Small intestine (tissue), 7 donors: ENCODE measurements around the gene DTNA. TPM values are rescaled to one million over a fixed set of nuclear protein-coding genes. Genes with fewer than 3 reads are reported as not detected.
A peak's percentile ranks its signal among the peaks of the same experiment; 100 is the strongest.

ENCODE experiments used
- DNase-seq, 2 donors: peaks; one replicate each; pipeline versions ENCODE4 v3.0.0 to v3.0.0-alpha.2; 2013
- FAIRE-seq: peaks from 2 replicates; lab custom pipeline; 2012; peaks lifted over from hg19 to GRCh38; lab: Jason Lieb, UNC
- H3K27ac ChIP-seq, 3 donors: one replicate each; pipeline ENCODE4 v1.5.1; 2013; ENCODE audit warnings: low read length in 2 of 3, mild to moderate bottlenecking in 2 of 3, control low read depth in 1 of 3, inconsistent platforms in 1 of 3, low read depth in 1 of 3, moderate library complexity in 1 of 3
- H3K27me3 ChIP-seq, 3 donors: one replicate each; pipeline ENCODE4 v1.6.1; 2013; ENCODE audit warnings: low read length in 3 of 3, inconsistent platforms in 1 of 3; ENCODE audit not compliant: control insufficient read depth in 3 of 3, insufficient read depth in 3 of 3
- H3K36me3 ChIP-seq, 3 donors: one replicate each; pipeline ENCODE4 v1.6.1; 2013; ENCODE audit warnings: low read length in 3 of 3, inconsistent platforms in 1 of 3, low read depth in 1 of 3, mild to moderate bottlenecking in 1 of 3, moderate library complexity in 1 of 3; ENCODE audit not compliant: control insufficient read depth in 3 of 3, insufficient read depth in 2 of 3
- H3K4me1 ChIP-seq, 3 donors: one replicate each; pipeline ENCODE4 v1.6.1; 2013; ENCODE audit warnings: low read length in 2 of 3, inconsistent platforms in 1 of 3, low read depth in 1 of 3, mild to moderate bottlenecking in 1 of 3, moderate library complexity in 1 of 3; ENCODE audit not compliant: control insufficient read depth in 3 of 3, insufficient read depth in 2 of 3
- H3K4me3 ChIP-seq, 3 donors: one replicate each; pipeline ENCODE4 v1.5.1; 2013; ENCODE audit warnings: low read length in 3 of 3, control low read depth in 1 of 3, inconsistent platforms in 1 of 3, low read depth in 1 of 3, mild to moderate bottlenecking in 1 of 3, moderate library complexity in 1 of 3
- H3K9me3 ChIP-seq, 2 donors: one replicate each; pipeline ENCODE4 v1.6.1; 2013; ENCODE audit warnings: low read depth in 1 of 2, low read length in 1 of 2; ENCODE audit not compliant: control insufficient read depth in 2 of 2, insufficient read depth in 1 of 2
- WGBS, 3 donors: extraction: QIAGEN DNeasy Blood & Tissue Kit; methylation state at CpG; one replicate each; pipeline ENCODE4 v1.1.7; 2013; 5-methylcytosine and 5-hydroxymethylcytosine counted together
- polyA plus RNA-seq, 4 donors: library from polyadenylated mRNA; stranded (reverse) in 3 of 4; unstranded in 1 of 4; fragments of 200-250 nt in 3 of 4; fragments of 120-200 nt in 1 of 4; gene quantifications; one replicate each; pipeline versions ENCODE4 v1.2.1 to v1.2.3, GENCODE V29; 2013
- donor health status: healthy with polysubstance abuse.
- donor health status: control.
- donor health status: control.
- donor health status: Bipolar disorder and iron deficiency.
- donor health status: healthy.

The DTNA gene
- polyA plus RNA-seq, 4 donors = 0.45 to 24.3 (median 5.6) TPM

- Histone ChIP-seq H3K36me3 (no peaks in the 10 kb centered on the region), H3K27ac (no peak overlapping the region), H3K4me3 (no peak overlapping the region), H3K27me3 (no peaks in the 10 kb centered on the region), H3K4me1 (no peaks in the 10 kb centered on the region), H3K9me3 (no peaks in the 10 kb centered on the region)
- DNase-seq = no peak
- FAIRE-seq = no peak
Measured at GRCh38 chr18:34805878-34806351, 95.8 kb downstream of the DTNA start.

- DNase-seq (no peak), FAIRE-seq (no peak)
- no peaks in the 10 kb centered on the region for H3K9me3 ChIP-seq
- no peaks in the 10 kb centered on the region for H3K4me1 ChIP-seq
- WGBS, 3 donors = 58 to 76% (median 60%) methylated on average over 3 of the region's 3 CpGs
- H3K27ac ChIP-seq = no peak overlapping the region
- H3K4me3 ChIP-seq = no peak overlapping the region
- H3K36me3 ChIP-seq = no peaks in the 10 kb centered on the region
- no peaks in the 10 kb centered on the region for H3K27me3 ChIP-seq
Measured at GRCh38 chr18:34806527-34806926, 96.4 kb downstream of the DTNA start.

- DNase-seq (no peak), FAIRE-seq (no peak)
- Histone ChIP-seq H3K9me3 (no peaks in the 10 kb centered on the region), H3K4me3 (no peak overlapping the region), H3K4me1 (no peaks in the 10 kb centered on the region), H3K36me3 (no peaks in the 10 kb centered on the region), H3K27me3 (no peaks in the 10 kb centered on the region), H3K27ac (no peak overlapping the region)
- 84 to 90% (median 84%) methylated on average over 2 of the region's 2 CpGs for WGBS, 3 donors
Measured at GRCh38 chr18:34807106-34807796, 97.2 kb downstream of the DTNA start.

- Histone ChIP-seq H3K4me3 (no peak overlapping the region), H3K27me3 (no peaks in the 10 kb centered on the region), H3K27ac (no peak overlapping the region), H3K36me3 (no peaks in the 10 kb centered on the region), H3K4me1 (no peaks in the 10 kb centered on the region), H3K9me3 (no peaks in the 10 kb centered on the region)
- DNase-seq = peak in 1 of 2 donors; percentile 37
- no peak for FAIRE-seq
- 81 to 93% (median 86%) methylated on average over 1 of the region's 1 CpG for WGBS, 3 donors
Measured at GRCh38 chr18:34808389-34808788, 98.3 kb downstream of the DTNA start.

- WGBS, 3 donors = 56 to 74% (median 62%) methylated on average over 6 of the region's 6 CpGs
- H3K9me3 ChIP-seq = no peaks in the 10 kb centered on the region
- H3K27ac ChIP-seq = no peak overlapping the region
- no peak for FAIRE-seq
- no peaks in the 10 kb centered on the region for H3K27me3 ChIP-seq
- no peaks in the 10 kb centered on the region for H3K4me1 ChIP-seq
- H3K36me3 ChIP-seq = no peaks in the 10 kb centered on the region
- H3K4me3 ChIP-seq = no peak overlapping the region
- DNase-seq = peak; percentile 8 to 35
Measured at GRCh38 chr18:34809451-34810072, 99.5 kb downstream of the DTNA start.

GRCh38 chr18:34816183-34816582 lies 106.1 kb downstream of the DTNA start:
- Histone ChIP-seq H3K36me3 (no peaks in the 10 kb centered on the region), H3K9me3 (no peaks in the 10 kb centered on the region), H3K4me3 (no peak overlapping the region), H3K27me3 (no peaks in the 10 kb centered on the region), H3K27ac (no peak overlapping the region), H3K4me1 (no peaks in the 10 kb centered on the region)
- FAIRE-seq = no peak
- DNase-seq = no peak
- WGBS, 3 donors = 22 to 62% (median 40%) methylated on average over 6 of the region's 6 CpGs

GRCh38 chr18:34817636-34818035 lies 107.5 kb downstream of the DTNA start:
- Histone ChIP-seq H3K36me3 (no peaks in the 10 kb centered on the region), H3K27ac (no peak overlapping the region), H3K4me1 (no peaks in the 10 kb centered on the region), H3K27me3 (no peaks in the 10 kb centered on the region), H3K9me3 (no peaks in the 10 kb centered on the region), H3K4me3 (no peak overlapping the region)
- WGBS, 3 donors = 83 to 94% (median 89%) methylated on average over 2 of the region's 2 CpGs
- FAIRE-seq (no peak), DNase-seq (no peak)

GRCh38 chr18:34818064-34818463 lies 108.0 kb downstream of the DTNA start:
- no peaks in the 10 kb centered on the region for H3K27me3 ChIP-seq
- no peak overlapping the region for H3K4me3 ChIP-seq
- no peaks in the 10 kb centered on the region for H3K36me3 ChIP-seq
- FAIRE-seq = no peak
- no peak for DNase-seq
- no peaks in the 10 kb centered on the region for H3K4me1 ChIP-seq
- WGBS, 3 donors = 85 to 94% (median 90%) methylated on average over 5 of the region's 5 CpGs
- H3K27ac ChIP-seq = no peak overlapping the region
- no peaks in the 10 kb centered on the region for H3K9me3 ChIP-seq
